Astrocyte of the spinal cord (primary cell): ENCODE results near the gene ADCY3.

Experiments used
- DNase-seq: peaks from one replicate; pipeline ENCODE4 v3.0.0; 2011; ENCODE audit warnings: low read depth, low spot score
- H3K4me3 ChIP-seq: 2 replicates; pipeline ENCODE4 v1.5.1; 2011; ENCODE audit warnings: low read depth, mild to moderate bottlenecking, low read length, moderate library complexity
- in situ Hi-C: cut with HindIII; loops from 2 replicates; pipeline ENCODE4 v1.10.0; 2017; ENCODE audit warnings: low sequenced_read_pairs
- TF ChIP-seq, protein P1 (sequence below): IDR thresholded peaks from 2 replicates; pipeline ENCODE4 v1.5.1; 2012; ENCODE audit warnings: low read depth, mild to moderate bottlenecking, low read length, inconsistent platforms

The ADCY3 gene

DNA sequence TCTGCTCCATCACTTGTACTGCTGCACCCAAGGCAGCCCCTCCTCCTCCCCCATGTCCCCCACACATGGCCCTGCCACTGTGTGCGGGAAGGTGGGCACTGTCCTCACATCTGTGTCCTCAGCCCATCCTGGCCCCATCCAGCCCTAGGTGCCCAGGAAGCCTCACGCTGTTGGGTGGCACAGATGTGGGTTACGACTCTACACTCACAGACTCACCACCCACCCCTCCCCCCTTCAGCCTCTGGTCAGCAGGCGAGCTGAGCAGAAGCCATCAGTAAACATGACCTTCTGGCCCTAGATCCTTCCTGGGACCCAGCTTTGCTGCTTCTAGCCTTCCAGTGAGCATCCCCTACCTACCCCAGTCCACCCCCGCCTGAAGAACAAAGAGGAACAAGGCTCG, 43.0 kb downstream of the ADCY3 start:
- TF ChIP-seq, protein P1, sequence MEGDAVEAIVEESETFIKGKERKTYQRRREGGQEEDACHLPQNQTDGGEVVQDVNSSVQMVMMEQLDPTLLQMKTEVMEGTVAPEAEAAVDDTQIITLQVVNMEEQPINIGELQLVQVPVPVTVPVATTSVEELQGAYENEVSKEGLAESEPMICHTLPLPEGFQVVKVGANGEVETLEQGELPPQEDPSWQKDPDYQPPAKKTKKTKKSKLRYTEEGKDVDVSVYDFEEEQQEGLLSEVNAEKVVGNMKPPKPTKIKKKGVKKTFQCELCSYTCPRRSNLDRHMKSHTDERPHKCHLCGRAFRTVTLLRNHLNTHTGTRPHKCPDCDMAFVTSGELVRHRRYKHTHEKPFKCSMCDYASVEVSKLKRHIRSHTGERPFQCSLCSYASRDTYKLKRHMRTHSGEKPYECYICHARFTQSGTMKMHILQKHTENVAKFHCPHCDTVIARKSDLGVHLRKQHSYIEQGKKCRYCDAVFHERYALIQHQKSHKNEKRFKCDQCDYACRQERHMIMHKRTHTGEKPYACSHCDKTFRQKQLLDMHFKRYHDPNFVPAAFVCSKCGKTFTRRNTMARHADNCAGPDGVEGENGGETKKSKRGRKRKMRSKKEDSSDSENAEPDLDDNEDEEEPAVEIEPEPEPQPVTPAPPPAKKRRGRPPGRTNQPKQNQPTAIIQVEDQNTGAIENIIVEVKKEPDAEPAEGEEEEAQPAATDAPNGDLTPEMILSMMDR: no peak
- in situ Hi-C loops: no loop called here
- no peak overlapping the region for H3K4me3 ChIP-seq
- DNase-seq: no peak

DNA sequence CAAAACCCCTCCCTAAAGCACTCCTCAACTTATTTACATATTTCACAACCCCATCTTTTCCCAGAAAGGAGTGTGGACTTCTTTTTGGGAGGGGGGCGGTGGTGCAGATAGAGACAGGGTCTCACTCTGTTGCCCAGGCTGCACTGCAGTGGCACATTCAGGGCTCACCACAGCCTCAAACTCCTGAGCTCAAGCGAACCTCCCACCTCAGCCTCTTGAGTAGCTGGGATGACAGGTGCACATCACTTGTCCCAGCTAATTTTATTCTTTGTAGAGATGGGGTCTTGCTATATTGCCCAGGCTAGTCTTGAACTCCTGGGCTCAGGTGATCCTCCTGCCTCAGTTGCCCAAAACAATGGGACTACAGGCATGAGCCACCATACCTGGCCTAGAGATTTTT, 44.1 kb downstream of the ADCY3 start:
- TF ChIP-seq, protein P1: no peak
- no peak overlapping the region for H3K4me3 ChIP-seq
- DNase-seq: no peak
- in situ Hi-C loops: no loop called here

- no peak overlapping the region for H3K4me3 ChIP-seq
- DNase-seq: peak; percentile 72
- in situ Hi-C loops: no loop called here
- TF ChIP-seq, protein P1: no peak
These were observed 44.8 kb downstream of the ADCY3 start for GRCh38 chr2:24875272-24875671.

- no peak overlapping the region for H3K4me3 ChIP-seq
- TF ChIP-seq, protein P1: no peak
- no peak for DNase-seq
- in situ Hi-C loops: no loop called here
These were observed 46.0 kb downstream of the ADCY3 start for GRCh38 chr2:24874035-24874434.

DNA sequence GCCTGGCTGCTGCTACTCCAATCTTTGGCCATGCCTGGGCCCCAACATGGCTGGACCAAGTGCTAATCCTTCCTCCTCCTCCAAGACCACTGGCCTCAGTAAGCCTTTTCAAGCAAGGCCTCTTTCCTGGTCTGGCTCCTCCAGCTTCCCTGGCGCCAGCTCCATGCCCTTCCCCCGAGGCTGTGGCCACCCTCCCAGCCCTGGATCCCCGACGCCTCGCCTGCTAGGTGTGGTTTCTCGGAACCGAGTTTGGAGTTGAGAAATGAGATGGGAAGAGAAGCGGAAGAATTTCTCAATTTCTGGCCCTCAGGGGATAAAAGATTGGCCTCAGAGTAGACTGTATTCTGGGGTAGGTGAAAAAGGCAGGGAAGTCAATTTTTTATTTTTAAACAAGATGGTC, 46.4 kb downstream of the ADCY3 start:
- TF ChIP-seq, protein P1: no peak
- in situ Hi-C loops: no loop called here
- H3K4me3 ChIP-seq: no peak overlapping the region
- no peak for DNase-seq

DNA sequence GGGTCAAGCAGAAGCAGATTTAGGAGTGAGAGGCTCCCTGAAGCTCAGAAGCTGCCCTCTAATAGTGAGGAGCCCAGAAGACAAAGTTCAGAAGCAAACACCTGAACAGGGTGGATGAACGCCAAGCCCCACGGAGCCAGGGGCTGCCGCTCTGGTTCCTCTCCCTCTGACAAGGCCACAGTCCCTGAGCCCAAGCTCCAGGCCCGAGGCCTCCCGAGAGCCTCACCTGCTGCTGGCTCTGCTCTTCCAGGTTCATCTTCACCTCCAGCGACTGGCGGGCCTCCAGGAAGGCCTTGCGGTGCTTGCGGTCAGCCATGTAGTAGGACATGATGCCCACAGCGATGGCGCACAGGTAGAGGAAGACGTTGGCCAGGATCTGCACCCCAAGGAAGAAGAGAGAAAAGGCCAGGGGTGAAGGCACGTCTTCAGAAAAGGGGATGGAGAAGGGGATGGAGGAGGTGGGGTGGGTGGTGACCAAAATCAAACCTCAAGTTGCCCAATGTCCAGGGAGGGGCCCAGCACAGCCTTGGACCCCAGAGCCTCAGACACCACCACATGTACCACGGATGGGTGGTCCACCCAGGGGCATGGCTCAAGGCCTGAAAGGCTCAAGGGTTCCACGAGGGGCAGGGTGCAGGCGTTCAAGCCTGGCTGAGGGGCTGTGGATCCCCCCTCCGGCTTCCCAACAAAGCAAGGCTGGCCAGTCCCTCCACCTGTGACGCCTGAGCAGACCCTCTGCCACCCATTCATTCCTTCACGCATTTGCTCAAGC, 47.5 kb downstream of the ADCY3 start:
- TF ChIP-seq, protein P1: no peak
- DNase-seq: no peak
- in situ Hi-C loops: no loop called here
- H3K4me3 ChIP-seq: no peak overlapping the region
